GM21737 (cell line): Measurements from ENCODE around the gene CRYL1.

Experiments
- ATAC-seq: cut with Tn5 transposase; IDR thresholded peaks from one replicate; pipeline ENCODE4 v1.9.1; 2021; ENCODE audit warnings: mild to moderate bottlenecking, moderate library complexity; ENCODE audit not compliant: unreplicated experiment

The CRYL1 gene, protein sequence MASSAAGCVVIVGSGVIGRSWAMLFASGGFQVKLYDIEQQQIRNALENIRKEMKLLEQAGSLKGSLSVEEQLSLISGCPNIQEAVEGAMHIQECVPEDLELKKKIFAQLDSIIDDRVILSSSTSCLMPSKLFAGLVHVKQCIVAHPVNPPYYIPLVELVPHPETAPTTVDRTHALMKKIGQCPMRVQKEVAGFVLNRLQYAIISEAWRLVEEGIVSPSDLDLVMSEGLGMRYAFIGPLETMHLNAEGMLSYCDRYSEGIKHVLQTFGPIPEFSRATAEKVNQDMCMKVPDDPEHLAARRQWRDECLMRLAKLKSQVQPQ

DNA sequence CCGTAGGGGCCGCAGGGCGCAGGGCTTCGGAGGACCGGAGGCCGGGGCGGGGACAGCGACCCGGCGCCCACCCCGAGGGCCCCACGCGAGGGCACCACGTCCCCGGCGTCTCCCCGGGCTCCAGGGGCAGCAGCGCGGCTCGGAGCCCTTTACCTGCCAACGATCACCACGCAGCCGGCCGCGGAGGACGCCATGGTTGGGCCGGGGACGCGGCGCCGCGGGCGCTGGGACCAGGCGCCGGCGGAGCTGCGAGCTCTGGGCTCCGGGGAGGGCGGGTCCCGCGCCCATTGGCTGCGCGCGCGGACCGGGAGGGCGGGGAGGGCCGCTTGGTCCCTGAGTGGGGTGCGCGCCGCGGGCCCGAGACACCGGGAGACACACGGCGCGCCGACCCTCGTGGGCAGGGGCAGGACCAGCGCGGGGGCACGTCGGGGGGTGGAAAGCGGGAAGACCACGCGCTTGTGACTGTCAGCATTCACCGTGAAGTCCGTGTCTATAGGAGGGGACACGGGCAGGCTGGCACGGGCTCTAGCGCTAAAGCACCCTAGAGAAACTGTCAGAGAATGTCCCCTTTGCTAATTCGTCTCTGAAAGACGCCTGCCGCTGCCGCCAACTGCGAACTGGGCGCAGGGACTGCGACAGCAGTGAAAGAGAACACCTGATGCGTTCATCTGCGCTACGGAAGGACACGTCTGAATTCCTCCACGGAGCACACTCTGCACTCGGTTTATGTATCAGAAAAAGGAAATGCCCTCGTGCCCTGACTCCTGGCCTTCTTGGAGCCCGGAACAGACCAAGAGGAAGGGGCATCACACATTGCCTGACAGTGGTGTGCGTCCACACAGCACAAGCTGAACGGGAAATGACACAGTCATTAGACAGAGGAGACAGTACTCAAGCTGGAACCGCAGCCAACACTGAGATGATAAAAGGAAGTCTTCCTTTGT, at the start of gene CRYL1:
TSS of gene CRYL1 (minus strand) at position 257 of the 944 bp plus-strand sequence. CDS start at position 194, 63 bp downstream.
- peak; percentile 78 for ATAC-seq

DNA sequence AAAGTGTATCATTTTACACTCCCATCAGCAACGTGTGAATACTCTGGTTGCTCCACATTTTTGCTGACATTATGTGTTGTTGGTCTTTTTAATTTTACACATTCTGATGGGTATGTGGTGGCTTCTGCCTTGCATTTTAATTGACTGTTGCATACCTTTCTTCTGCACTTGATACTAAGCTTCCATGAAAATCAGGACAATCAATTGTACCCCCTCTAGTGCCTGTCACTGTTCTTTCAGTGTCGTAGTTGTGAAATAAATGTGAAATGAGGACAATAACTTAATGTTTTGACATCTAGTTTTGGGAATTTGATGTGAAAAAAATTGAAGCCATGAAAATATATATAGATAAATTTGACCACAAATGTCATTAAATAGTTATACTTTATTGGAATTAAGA, 48.0 kb upstream of the CRYL1 start:
- ATAC-seq: no peak

DNA sequence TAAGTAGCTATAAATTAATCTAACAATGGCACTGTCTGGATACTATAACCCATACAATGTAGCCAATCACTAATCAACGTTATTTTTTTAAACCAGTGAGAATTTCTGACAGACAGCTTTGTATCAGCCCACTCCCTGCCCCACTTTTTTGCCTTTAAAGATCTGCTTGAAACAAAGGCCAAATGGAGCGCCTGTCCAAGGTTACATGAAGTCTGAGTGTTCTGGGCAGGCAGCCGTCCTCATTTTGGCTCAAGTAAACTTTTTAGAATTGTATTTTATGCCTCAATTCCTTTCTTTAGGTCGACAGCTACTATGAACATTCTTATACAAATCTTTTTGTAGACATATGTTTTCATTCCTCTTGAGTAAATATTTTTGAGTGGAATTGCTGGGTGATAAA, 47.5 kb upstream of the CRYL1 start:
- no peak for ATAC-seq

- no peak for ATAC-seq
These were observed 46.0 kb upstream of the CRYL1 start for GRCh38 chr13:20571676-20572075.

GRCh38 chr13:20570517-20570916, 44.9 kb upstream of the CRYL1 start:
- ATAC-seq: no peak

- no peak for ATAC-seq
These were observed 42.3 kb upstream of the CRYL1 start for GRCh38 chr13:20567881-20568528.

DNA sequence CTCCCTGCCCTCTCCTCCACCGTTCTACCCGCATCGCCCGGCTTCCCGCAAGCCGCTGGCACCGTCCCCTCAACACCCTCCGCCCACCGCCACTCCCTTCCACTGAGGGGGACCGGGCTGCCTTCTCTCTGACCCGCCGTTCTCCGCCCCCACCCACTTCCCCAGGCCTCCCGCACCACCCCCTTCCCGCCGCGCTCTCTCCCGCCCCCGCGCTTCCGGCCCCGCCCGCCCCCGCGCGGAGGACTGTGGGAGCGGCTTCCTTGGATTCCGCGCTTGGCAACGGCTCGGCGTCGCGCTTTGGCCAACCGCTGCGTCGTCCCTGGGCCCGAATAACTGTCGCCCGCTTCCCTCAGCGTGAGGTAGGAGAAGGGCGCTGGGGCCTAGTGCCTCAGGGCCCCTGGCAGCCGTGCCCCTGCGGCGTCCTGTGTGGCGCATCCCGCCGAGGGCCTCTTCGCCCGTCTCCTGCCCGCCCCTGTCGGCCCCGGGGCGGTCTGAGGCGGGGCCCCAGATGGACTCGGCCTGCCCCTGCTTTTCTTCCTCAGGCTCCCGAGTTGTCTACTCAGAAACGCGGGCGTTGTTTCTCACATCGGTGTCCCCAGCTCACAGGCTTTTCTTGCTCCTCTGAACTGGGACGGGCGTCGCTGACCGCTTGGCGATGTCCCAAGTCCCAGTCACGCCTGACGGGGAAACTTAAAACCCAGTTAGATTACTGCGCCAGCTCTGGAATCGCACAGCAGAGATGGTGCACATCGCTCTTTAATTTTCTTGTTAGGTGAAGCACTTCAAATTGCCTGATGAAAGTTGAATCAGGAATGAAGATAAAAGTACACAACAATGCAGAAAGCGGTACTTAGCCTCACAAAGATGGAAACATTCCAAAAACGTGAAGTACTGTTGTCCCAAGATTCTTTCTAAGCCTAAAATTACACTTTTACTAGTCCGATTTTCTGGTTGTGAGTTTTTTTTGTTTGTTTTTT, 41.5 kb upstream of the CRYL1 start, which contains the start of gene IFT88:
TSS of gene IFT88 (plus strand) at position 260 of the 977 bp plus-strand sequence. CDS start 7,229 bp downstream, outside the sequence.
- ATAC-seq: peak; percentile 89

- peak; percentile 33 for ATAC-seq
These were observed 40.8 kb upstream of the CRYL1 start for GRCh38 chr13:20566468-20566897.

DNA sequence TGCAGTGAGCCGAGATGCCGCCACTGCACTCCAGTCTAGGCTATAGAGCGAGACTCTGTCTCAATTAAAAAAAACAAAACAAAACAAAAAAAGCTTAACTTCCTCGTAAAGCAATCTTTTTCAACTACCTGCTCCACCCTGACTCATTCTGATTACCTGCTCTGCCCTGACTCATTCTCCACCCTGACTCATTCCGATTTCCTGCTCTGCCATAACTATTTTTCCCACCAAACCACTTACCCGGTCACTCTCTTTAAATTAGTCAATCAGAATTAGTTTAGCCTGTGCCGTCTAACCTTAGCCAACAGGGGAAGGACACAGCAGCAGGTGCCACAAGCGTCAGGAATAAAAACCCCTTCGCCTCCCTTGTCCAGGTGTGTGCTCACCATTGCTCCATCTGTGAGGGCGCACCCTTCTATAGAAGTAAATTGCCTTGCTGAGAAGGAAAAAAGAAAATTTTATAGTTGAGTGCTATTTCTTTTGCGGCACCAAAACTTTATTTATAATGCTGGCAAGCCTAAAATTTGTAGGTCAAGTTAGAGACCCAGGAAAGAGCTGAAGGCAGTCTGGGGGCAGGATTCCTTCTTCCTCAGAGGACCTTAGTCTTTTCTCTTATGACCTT, 39.6 kb upstream of the CRYL1 start:
- ATAC-seq: no peak

- ATAC-seq: no peak
These were observed 36.1 kb upstream of the CRYL1 start for GRCh38 chr13:20561741-20562140.

GRCh38 chr13:20559659-20560356, 34.2 kb upstream of the CRYL1 start:
- no peak for ATAC-seq

- ATAC-seq: no peak
These were observed 33.3 kb upstream of the CRYL1 start for GRCh38 chr13:20558982-20559381.

DNA sequence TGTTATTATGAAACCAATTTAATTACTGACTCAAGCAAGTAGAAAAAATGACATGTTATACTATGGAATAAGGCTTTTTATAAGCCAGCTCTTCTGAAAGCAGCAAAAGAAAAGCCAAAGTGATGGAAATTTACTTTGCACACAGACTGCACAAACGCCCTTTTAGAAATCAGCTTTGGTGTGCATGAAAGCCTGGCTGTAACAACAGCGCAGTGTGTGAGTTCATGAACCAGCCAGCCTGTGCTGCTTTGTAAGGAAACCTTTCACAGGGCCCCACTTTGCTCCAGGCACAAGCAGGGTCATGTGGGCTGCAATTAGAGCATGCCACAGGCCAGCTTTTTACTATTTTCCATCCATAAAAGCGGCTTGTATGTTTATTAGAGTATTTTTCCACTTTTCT, 27.7 kb upstream of the CRYL1 start:
- ATAC-seq: no peak

DNA sequence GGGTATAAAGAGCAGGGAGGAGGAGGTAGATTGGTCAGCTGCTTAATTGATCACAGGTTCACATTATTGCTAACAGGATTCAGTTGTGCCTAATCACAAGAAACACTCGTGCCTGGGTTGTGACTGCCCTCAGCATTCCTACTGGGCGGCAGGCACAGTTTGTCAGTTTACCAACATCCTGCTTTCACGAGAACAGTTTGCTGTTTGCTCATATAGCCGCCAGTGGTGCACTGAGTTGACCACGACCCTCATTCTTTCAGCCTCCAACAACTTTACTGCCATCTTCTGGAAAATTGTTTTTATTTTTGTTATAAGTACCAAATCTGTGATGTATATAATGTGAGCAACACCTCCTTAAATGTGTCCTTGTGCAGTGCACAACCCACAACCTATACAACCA, 25.1 kb upstream of the CRYL1 start:
- ATAC-seq: no peak

GRCh38 chr13:20547479-20547908, 21.8 kb upstream of the CRYL1 start:
- no peak for ATAC-seq

- no peak for ATAC-seq
These were observed 20.9 kb upstream of the CRYL1 start for GRCh38 chr13:20546556-20546955.

GRCh38 chr13:20544201-20544923, 18.7 kb upstream of the CRYL1 start:
- ATAC-seq: no peak

- no peak for ATAC-seq
These were observed 11.3 kb upstream of the CRYL1 start for GRCh38 chr13:20536992-20537391.
